Astrocyte of the cerebellum (primary cell): ENCODE measurements around the gene HIVEP3.

Experiments used
- DNase-seq: peaks from one replicate; pipeline ENCODE4 v3.0.0-alpha.2; 2011; ENCODE audit warnings: low read depth
- H3K4me3 ChIP-seq: 2 replicates; pipeline ENCODE4 v1.5.1; 2011; ENCODE audit warnings: mild to moderate bottlenecking, low read depth, low read length, moderate library complexity
- CTCF ChIP-seq: IDR thresholded peaks from 2 replicates; pipeline ENCODE4 v1.5.1; 2012; ENCODE audit warnings: low read length, low read depth, moderate library complexity, mild to moderate bottlenecking; ENCODE audit errors: missing control alignments
- in situ Hi-C: cut with HindIII; loops from 2 replicates; pipeline ENCODE4 v1.10.0; 2017; ENCODE audit warnings: low sequenced_read_pairs

The HIVEP3 gene

GRCh38 chr1:41767534-41768525 is 150.9 kb downstream of the HIVEP3 start:
- in situ Hi-C loops: no loop called here
- H3K4me3 ChIP-seq: no peak overlapping the region
- DNase-seq: no peak
- no peak for TF ChIP-seq CTCF

DNA sequence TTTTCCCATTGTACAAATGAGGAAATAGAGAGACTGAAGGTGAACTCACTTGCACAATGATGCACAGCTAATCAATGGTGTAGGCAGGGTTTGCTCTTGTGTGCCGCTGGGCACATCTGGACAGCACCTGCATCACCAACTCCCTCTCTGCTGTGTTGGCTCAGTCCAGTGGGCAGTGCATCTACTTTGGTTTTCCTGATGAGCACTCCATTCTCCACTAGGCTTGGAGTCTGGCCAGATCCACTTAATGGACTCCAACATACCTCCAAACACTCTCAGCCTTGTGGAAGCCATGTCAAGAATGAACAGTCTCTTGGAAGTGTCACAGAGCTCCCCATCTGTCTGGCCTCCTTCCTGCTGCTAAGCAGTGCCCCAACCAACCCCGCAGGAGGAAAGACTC is 152.2 kb downstream of the HIVEP3 start:
- no peak for TF ChIP-seq CTCF
- in situ Hi-C loops: no loop called here
- no peak overlapping the region for H3K4me3 ChIP-seq
- DNase-seq: no peak

DNA sequence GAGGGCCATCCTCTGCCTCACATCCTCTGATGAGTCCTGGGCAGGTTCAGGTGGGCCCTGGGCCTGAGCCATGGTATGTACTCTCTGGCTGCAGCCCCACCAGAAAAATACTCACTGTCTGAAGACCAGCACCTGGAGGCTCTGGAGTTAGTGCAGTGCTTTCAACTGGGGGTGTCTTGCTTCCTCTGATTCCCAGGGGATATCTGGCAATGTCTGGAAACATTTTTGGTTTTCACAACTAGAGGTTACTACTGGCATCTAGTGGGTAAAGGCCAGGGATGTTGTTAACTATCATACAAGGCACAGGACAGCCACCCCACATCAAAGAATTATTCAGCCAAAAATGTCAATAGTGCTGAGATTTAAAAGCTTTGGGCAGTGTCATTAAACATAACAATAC is 152.7 kb downstream of the HIVEP3 start:
- in situ Hi-C loops: no loop called here

GRCh38 chr1:41765152-41765551 is 153.6 kb downstream of the HIVEP3 start:
- in situ Hi-C loops: no loop called here
- TF ChIP-seq CTCF: no peak
- H3K4me3 ChIP-seq: no peak overlapping the region
- no peak for DNase-seq

More for the DNA sequence above, 152.7 kb downstream of the HIVEP3 start:
- no peak overlapping the region for H3K4me3 ChIP-seq
- no peak for TF ChIP-seq CTCF
- DNase-seq: no peak

DNA sequence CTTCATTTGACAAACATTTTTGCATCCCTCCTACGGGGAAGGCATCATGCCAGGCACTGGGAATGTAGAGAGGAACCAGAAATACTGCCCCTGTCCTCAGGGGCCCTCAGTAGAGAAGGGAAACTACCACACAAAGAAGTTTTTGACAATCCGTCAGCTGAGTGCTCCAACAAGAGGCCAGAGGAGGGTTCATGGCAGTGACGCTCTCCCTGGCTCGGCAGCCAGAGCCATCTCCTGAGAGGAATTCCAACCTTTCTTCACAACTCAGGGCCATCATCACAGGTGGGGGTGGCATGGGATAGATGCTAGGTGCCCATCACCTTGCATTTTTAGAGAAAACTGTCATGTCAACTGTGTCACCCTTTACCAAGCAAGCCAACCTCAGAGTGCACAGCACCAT is 154.1 kb downstream of the HIVEP3 start:
- no peak for TF ChIP-seq CTCF
- H3K4me3 ChIP-seq: no peak overlapping the region
- in situ Hi-C loops: no loop called here
- no peak for DNase-seq

- H3K4me3 ChIP-seq: no peak overlapping the region
- no peak for TF ChIP-seq CTCF
- DNase-seq: no peak
- in situ Hi-C loops: no loop called here
These were observed 155.9 kb downstream of the HIVEP3 start for GRCh38 chr1:41762777-41763176.
